Neural cell (in vitro differentiated cells): Measurements from ENCODE around the gene SLC6A1. TPM values are rescaled to one million over a fixed set of nuclear protein-coding genes. Genes with fewer than 3 reads are reported as not detected.

Experiments used
- H2AFZ ChIP-seq: fragments of 200-600, 300-800 bp; sonication (generic), shearing (Covaris generic); 2 replicates; pipeline ENCODE4 v1.6.0; 2014; ENCODE audit warnings: low read depth, mild to moderate bottlenecking, antibody characterized with exemption, low read length, moderate library complexity
- H3F3A ChIP-seq: fragments of 200-600 bp; shearing (Covaris generic); 2 replicates; pipeline ENCODE4 v1.6.1; 2016; ENCODE audit warnings: mild to moderate bottlenecking, moderate library complexity, mixed read lengths, antibody characterized with exemption, low read length; ENCODE audit not compliant: insufficient read depth, poor library complexity, severe bottlenecking
- H3K27ac ChIP-seq: fragments of 200-600, 300-800 bp; sonication (generic), shearing (Covaris generic); 2 replicates; pipeline ENCODE4 v1.5.1; 2014; ENCODE audit warnings: mild to moderate bottlenecking, low read length, moderate library complexity
- H3K27me3 ChIP-seq: fragments of 300-800, 200-600 bp; sonication (generic), shearing (Covaris generic); 2 replicates; pipeline ENCODE4 v1.6.0; 2014; ENCODE audit warnings: mild to moderate bottlenecking, low read depth, low read length, moderate library complexity; ENCODE audit not compliant: insufficient read depth
- H3K36me3 ChIP-seq: fragments of 300-800, 200-600 bp; sonication (generic), shearing (Covaris generic); 2 replicates; pipeline ENCODE4 v1.5.1; 2014; ENCODE audit warnings: mild to moderate bottlenecking, antibody characterized with exemption, low read length, moderate library complexity; ENCODE audit not compliant: insufficient read depth
- H3K4me2 ChIP-seq: fragments of 300-800, 200-600 bp; sonication (generic), shearing (Covaris generic); 2 replicates; pipeline ENCODE4 v1.6.0; 2014; ENCODE audit warnings: mild to moderate bottlenecking, low read length
- H3K4me3 ChIP-seq: fragments of 300-800, 200-600 bp; sonication (generic), shearing (Covaris generic); 2 replicates; pipeline ENCODE4 v1.5.1; 2014; ENCODE audit warnings: mild to moderate bottlenecking, low read length, moderate library complexity
- H3K79me2 ChIP-seq: fragments of 200-600 bp; shearing (Covaris generic); replicated peaks from 2 replicates; pipeline ENCODE4 v1.6.0; 2014; ENCODE audit warnings: mild to moderate bottlenecking, low read length, moderate library complexity; ENCODE audit not compliant: insufficient read depth
- H3K9ac ChIP-seq: fragments of 300-800, 200-600 bp; sonication (generic), shearing (Covaris generic); 2 replicates; pipeline ENCODE4 v1.6.1; 2016; ENCODE audit warnings: mild to moderate bottlenecking, low read length, mixed read lengths
- H3K9me2 ChIP-seq: fragments of 200-600 bp; shearing (Covaris generic); 2 replicates; pipeline ENCODE4 v1.6.1; 2016; ENCODE audit warnings: mild to moderate bottlenecking, low read length, mixed read lengths; ENCODE audit not compliant: insufficient read depth
- H3K9me3 ChIP-seq: fragments of 200-600, 300-800 bp; sonication (generic), shearing (Covaris generic); 2 replicates; pipeline ENCODE4 v1.6.1; 2016; ENCODE audit warnings: mild to moderate bottlenecking, mixed run types, low read length, moderate library complexity, mixed read lengths
- H4K20me1 ChIP-seq: fragments of 200-600 bp; shearing (Covaris generic); 2 replicates; pipeline ENCODE4 v1.6.1; 2016; ENCODE audit warnings: mild to moderate bottlenecking, mixed run types; ENCODE audit not compliant: insufficient read depth
- CTCF ChIP-seq: fragments of 450-650 bp; IDR thresholded peaks from 2 replicates; pipeline ENCODE4 v1.5.1; 2014; ENCODE audit warnings: antibody characterized with exemption, mild to moderate bottlenecking, moderate library complexity; ENCODE audit not compliant: poor library complexity, severe bottlenecking
- EP300 ChIP-seq: fragments of 450-650 bp; conservative IDR thresholded peaks from 2 replicates; pipeline ENCODE4 v1.6.1; 2014; ENCODE audit warnings: antibody characterized with exemption, mild to moderate bottlenecking, moderate library complexity; ENCODE audit not compliant: poor library complexity, severe bottlenecking
- EZH2 ChIP-seq: fragments of 200-600, 300-800 bp; shearing (Covaris generic), sonication (generic); IDR thresholded peaks from 2 replicates; pipeline ENCODE4 v1.6.1; 2014; ENCODE audit warnings: antibody characterized with exemption, low read length, borderline replicate concordance, mild to moderate bottlenecking; ENCODE audit not compliant: insufficient read depth, poor library complexity, severe bottlenecking
- MXI1 ChIP-seq: fragments of 450-650 bp; conservative IDR thresholded peaks from 2 replicates; pipeline ENCODE4 v1.6.1; 2014; ENCODE audit warnings: antibody characterized with exemption, mild to moderate bottlenecking; ENCODE audit not compliant: poor library complexity, severe bottlenecking
- POLR2AphosphoS5 ChIP-seq: IDR thresholded peaks from 2 replicates; pipeline ENCODE4 v1.6.1; 2012
- RAD21 ChIP-seq: fragments of 450-650 bp; conservative IDR thresholded peaks from 2 replicates; pipeline ENCODE4 v1.6.1; 2014; ENCODE audit warnings: antibody characterized with exemption, mild to moderate bottlenecking, moderate library complexity
- REST ChIP-seq: IDR thresholded peaks from 2 replicates; pipeline ENCODE4 v1.6.1; 2012; ENCODE audit warnings: borderline replicate concordance
- SMC3 ChIP-seq: fragments of 450-650 bp; conservative IDR thresholded peaks from 2 replicates; pipeline ENCODE4 v1.6.1; 2014; ENCODE audit warnings: antibody characterized with exemption, mild to moderate bottlenecking, moderate library complexity; ENCODE audit not compliant: poor library complexity
- TAF1 ChIP-seq: IDR thresholded peaks from 2 replicates; pipeline ENCODE4 v1.6.1; 2012; ENCODE audit warnings: low read depth
- polyA plus RNA-seq: library from polyadenylated mRNA; depleted of rRNA; stranded (reverse); fragments of >200 nt; gene quantifications from 2 replicates; pipeline ENCODE4 v1.2.3, GENCODE V29; 2014

Gene SLC6A1
- polyA plus RNA-seq, 1 donor from 2014 or later: 43.2 TPM

GRCh38 chr3:10957976-10958749 is 34.4 kb upstream of the SLC6A1 start:
- Histone ChIP-seq H3K4me3 (no peak overlapping the region), H3K27ac (no peak overlapping the region)

GRCh38 chr3:10960255-10960654 is 32.3 kb upstream of the SLC6A1 start:
- Histone ChIP-seq H3K9me2 (no peaks in the 10 kb centered on the region), H3K9me3 (no peaks in the 10 kb centered on the region), H3K79me2 (no peaks in the 10 kb centered on the region), H3K9ac (peak overlapping the region; percentile 38), H3K27ac (peak overlapping the region; percentile 96), H3K4me2 (no peak overlapping the region), H2AFZ (no peak overlapping the region), H3K4me3 (no peak overlapping the region), H4K20me1 (no peaks in the 10 kb centered on the region), H3K27me3 (no peaks in the 10 kb centered on the region), H3K36me3 (no peaks in the 10 kb centered on the region), H3F3A (no peaks in the 10 kb centered on the region)
- TF ChIP-seq REST: no peak
- no peak for TF ChIP-seq MXI1
- TF ChIP-seq EZH2: no peak
- TF ChIP-seq EP300: no peak
- no peak for TF ChIP-seq SMC3
- no peak for TF ChIP-seq POLR2AphosphoS5
- TF ChIP-seq TAF1: no peak
- no peak for TF ChIP-seq CTCF
- no peak for TF ChIP-seq RAD21

More at GRCh38 chr3:10957976-10958749, 34.4 kb upstream of the SLC6A1 start:
- no peaks in the 10 kb centered on the region for H3F3A ChIP-seq
- H3K79me2 ChIP-seq: no peaks in the 10 kb centered on the region
- no peaks in the 10 kb centered on the region for H3K9me3 ChIP-seq
- no peak overlapping the region for H3K4me2 ChIP-seq
- no peaks in the 10 kb centered on the region for H3K36me3 ChIP-seq
- H2AFZ ChIP-seq: no peak overlapping the region
- H3K9me2 ChIP-seq: no peaks in the 10 kb centered on the region
- no peaks in the 10 kb centered on the region for H3K27me3 ChIP-seq
- no peaks in the 10 kb centered on the region for H4K20me1 ChIP-seq
- H3K9ac ChIP-seq: no peak overlapping the region
- TF ChIP-seq RAD21 (no peak), SMC3 (no peak), POLR2AphosphoS5 (no peak), REST (no peak), TAF1 (no peak), EZH2 (no peak)
